NCI-H146 (cell line): Measurements from ENCODE around the gene GRIP1.
"Not testable (repeated sequence)": the region's sequence is repeated elsewhere in the genome, so short reads cannot be mapped to it uniquely, and the experiment has no call there.

Source experiments
- DNase-seq: peaks from one replicate; lab custom pipeline; 2025; lab: John Stamatoyannopoulos, UW

The GRIP1 gene

DNA sequence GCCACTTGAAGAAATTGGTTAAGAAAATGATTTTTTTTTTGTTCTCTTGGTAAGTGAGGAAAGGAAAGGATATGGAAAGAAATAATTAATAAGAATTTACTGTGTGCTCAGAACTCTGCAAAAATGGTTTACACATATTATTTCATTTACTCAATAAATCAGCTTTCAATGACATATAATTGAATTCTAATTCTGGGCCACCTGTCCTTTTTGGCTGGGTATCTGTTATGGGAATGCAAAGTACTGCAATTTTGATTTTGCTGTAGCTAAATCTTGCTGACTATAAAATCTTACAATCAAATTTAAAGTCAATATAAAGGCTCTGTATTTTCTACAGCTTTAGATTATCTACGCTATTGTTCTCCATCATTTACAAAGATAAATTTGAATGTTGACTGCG lies 147.1 kb downstream of the GRIP1 start:
- DNase-seq = no peak

DNA sequence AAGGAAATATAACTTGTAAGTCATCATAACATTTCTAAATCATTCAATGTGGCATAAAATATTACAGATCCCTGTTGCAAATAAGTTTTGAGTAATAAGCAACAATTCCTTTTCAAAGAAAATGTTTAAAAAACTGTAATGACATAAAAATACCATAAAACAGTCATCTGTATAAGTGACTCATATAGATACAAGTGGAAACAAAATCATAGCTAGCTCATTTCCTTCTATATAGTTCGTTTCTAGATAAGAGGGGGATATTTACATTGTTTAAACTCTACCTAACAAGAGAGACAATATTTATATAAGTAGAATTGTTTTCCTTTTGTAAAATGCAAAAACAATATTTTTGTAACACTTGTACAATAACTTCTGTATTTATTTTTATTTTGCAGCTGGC lies 148.9 kb downstream of the GRIP1 start:
- no peak for DNase-seq

DNA sequence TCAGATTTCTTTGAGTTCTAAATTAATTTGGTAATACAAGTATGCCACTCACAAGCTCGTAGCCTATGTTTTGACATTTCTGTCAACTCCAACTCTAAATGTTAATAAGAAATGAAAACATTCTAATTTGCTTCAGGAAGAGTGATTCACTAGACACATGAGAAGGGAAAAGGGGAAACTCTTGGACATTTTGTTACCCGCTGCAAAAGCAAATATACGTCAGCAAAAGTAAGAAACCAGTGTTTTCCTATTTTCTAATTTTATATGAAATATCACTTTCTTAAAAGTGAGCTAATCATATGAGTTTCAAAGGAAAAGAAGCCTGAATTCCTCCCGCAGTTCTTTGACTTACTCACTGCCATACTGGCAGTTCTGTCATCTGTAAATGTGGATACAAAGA lies 162.3 kb downstream of the GRIP1 start:
- no peak for DNase-seq

DNA sequence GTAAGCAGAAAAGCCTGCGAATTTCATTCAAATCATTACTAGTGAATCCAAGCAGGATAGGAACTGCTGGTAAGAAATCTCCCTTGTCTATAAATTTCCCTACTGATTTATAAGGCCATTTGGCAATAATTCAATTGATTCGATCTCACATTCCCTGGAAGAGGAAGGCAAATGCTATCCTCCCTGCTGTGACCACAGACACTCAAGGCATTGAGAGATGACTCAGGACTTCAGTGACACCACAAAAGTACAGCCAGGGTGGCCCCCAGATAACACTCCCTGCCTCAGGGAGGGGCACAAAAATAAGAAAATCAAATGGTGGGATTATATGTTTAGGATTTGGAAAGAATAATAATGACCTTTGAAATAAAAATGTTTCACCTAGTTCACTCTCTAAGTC lies 162.7 kb downstream of the GRIP1 start:
- no peak for DNase-seq

DNA sequence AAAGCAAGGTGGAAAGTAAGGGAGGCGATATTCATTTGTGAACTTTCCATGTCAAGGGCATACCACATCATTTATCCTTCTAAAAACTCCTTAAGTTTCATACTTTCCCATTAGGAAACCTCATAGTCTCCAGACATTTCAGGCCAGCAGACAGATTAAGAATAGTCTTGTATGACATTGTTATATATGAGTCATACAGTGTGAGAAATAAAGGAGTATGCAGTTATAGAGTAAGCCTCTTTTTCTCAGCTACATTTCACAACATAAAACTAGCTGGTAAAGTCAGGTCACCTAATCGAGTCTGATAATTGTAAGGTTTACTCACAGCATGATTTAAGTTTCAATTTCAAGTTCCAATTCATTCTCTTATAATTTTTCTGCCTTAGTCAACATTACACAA lies 164.3 kb downstream of the GRIP1 start:
- no peak for DNase-seq

DNA sequence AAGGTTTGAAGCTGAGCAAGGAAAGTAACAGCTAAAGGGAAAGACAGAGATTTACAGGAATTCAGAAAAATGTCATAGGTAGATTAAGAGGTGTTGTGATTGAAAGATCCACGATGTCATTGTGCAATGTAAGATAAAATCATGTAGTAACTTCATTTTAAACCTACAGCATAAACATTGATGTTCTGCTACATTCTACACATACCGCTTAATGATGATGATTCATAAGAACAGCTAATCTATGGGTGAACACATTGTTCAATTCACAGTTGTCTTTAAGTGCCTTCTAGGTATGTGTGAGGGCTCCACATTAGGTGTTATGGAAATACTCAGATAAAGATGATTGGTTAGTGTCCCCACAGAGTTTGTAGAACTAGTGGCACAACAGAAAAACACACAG lies 170.9 kb downstream of the GRIP1 start:
- no peak for DNase-seq

DNA sequence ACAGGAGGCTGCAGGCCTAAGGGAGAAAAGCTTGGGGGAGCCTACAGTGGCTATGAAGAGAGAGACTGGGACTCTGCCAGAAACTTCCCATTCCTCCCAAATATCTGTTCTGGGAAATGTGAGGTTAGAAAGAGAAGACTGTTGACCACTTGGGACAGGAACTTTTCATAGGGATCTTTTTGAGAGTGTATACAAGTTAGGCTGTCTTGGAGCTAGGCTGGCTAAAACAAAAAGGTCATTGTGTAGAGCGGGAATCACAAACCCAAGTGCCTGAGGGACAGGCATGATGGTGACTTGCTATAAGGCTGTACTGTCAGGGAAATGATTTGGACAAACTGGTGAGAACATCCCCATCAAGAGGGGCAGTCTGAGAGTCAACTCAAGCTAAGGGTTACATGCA lies 175.1 kb downstream of the GRIP1 start:
- DNase-seq = no peak

DNA sequence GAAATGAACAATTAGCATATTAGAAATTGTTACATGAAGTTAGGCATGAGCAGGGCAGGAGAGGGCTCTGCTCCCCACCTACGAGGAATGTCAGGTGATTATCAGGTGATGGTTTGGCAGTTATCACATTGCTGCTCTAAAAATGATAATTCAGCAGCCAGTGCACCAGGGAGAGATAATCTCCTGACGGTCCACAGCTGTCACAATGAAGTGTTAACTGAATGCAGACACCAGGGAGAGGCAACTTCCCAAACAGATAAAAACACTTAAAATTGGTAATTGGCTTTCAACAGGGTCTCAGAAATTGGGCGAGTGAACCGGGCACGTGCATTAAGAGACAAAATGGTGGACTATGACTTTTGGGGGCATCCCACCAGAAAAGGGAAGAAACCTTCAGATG lies 176.0 kb downstream of the GRIP1 start:
- DNase-seq = no peak

DNA sequence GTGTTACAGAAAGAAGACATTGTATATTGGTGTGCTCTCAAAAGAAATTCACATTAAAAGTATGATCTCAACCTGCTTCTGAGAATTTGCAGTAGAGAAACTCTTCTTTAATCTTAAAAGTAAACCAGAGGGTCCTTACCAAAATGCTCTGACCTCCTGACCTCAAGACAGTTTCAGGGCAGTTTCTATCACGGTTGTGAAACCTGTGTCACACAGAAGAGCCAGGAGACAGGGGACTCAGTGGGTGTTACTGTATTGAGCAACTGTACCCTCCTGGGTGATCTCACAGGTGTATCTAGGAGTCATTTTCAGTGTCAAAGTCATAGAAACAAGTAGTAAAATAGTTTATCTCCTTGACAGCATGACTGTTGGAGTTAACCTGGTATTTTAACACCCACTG lies 178.0 kb downstream of the GRIP1 start:
- no peak for DNase-seq

DNA sequence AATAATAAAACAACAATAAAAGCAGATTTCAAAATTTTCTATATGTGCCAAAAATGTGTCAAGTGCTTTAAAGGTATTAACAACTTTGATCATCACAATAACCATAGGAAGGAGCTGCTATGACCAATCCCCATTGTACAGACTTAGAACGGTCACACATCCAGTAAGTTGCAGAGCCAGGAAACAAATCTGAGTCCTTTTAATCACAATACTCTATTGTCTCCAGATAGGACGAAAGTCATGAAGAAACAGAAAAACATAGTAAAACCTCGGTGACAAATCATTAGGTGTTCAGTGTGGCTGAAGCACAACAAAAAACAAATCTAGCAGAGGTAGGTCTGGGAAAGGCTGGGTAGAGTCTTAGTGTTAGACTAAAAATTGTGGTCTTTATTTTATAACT lies 178.8 kb downstream of the GRIP1 start:
- DNase-seq = no peak

DNA sequence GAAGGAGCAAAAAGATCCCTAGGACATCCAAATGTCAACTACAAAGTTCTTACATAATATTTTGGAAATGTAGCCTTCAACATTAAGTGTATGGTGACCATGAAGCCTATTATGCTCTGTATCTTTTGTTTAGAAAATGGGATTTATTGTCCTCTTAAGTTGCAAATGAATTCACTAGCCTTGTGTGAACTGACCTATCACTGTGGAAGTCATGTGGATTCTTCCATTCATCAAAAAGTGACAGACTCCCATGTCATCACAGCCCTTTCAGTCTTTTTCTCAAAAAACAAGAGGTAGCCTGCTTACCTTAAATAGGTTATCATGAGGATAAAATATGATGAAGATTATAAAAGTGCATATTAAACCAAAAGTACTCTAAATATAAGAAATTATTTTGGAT lies 179.9 kb downstream of the GRIP1 start:
- DNase-seq = no peak

DNA sequence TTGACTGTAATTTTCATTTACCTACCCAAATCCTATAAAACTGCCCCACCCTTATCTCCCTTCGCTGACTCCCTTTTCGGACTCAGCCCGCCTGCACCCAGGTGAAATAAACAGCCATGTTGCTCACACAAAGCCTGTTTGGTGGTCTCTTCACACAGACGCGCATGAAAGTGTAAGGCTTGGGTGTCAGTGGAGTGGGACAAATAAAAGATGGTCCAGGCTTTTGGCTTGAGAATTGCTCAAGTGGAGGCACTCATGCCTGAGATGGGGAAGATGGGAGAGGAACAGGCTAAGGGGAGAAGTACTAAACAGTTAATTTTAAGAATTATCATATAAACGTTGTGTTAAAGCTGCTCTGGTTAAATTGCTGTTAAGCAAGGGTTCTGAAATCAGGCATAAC lies 180.8 kb downstream of the GRIP1 start:
- DNase-seq = not testable (repeated sequence)

DNA sequence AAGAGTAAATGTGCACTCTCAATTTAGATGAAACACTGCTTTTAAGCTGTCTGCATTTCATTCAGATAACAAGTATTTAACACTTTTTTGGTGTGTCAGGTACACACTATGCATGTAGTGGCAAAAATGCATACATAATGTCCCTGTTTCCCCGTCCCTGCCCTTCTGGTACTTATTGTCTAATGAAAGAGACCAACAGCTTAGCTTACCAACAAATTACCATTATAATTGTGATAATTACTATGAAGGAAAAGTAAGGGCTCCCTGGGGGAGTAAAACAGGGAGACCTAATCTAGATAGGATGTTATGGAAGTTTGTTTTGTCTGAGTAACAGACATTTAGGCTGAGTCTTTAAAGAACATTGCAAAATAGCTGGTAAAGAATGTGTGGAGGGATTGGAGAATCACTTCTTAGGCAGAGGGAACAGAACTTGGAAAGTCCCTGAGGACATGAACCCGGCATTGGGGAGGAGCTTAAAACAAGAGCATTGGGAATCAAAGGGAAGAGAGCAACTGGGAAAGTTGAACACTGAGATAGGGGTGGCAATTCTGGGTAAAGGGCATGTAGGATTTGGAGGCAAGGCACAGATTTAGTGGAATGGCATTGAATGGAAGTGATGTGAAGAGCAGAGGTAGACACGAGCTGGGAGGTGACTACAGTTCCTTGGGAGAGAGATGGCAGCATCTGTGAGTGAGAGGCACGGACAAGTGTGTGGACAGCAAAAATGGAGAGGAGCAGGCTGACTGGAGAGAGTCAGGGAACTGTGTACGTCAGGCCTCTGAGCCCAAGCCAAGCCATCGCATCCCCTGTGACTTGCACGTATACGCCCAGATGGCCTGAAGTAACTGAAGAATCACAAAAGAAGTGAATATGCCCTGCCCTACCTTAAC lies 181.6 kb downstream of the GRIP1 start:
- DNase-seq = no peak

DNA sequence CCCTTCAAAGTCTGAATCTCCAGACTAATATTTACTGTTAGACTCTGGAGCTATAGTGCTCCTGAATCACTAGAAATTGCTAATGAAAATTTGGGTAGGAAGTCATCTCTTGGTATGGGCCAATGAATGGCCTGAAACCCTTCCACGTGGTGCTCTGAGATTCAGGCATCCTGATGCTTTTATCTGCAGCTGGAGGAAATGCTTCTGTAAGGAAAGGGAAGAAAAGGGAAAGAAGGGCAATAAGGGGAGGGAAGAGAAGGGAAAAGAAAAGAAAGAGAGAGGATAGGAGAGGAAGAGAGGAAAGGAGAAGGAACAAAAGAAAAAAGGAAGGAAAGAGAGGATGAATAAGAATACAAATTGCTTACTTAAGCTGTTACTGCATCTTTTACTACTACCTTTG lies 182.3 kb downstream of the GRIP1 start:
- no peak for DNase-seq

DNA sequence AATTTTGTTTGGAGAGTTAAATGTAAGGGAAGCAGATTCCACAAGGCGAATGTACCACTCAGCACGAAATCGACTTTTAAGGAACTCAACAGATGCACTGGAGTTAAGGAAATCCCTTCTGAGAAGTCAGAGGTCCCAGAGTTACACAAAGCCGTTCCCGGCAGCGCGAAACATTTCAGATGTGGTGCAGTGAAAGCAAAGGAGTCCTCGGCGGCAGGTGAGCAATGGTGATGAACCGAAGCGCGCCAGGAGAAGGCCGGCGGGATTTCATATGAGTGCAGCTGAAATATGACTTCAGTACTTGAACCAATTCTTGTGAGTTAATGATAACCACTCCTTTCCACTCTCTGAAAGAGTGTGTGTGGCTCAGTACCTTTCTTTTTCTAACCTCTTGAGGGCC lies 183.2 kb downstream of the GRIP1 start:
- DNase-seq = no peak

DNA sequence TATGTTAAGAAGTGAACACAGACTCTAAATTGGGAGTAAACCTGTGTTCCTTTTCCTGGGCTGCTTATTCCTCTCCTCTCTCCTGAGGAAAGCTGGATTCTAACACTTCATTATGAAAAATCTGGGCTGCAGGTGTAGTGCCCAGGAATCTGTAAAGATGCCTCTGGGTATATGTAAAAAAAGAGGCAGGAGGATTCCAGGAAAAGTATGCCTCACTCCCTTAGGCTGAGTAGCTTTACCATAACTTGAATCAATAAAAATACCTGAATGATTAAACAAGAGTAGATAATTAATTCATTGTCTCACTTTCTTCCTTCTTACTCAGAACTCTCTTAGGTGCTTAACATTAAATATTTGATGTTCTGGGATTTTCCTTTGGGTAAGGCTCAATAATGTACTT lies 185.1 kb downstream of the GRIP1 start:
- no peak for DNase-seq

DNA sequence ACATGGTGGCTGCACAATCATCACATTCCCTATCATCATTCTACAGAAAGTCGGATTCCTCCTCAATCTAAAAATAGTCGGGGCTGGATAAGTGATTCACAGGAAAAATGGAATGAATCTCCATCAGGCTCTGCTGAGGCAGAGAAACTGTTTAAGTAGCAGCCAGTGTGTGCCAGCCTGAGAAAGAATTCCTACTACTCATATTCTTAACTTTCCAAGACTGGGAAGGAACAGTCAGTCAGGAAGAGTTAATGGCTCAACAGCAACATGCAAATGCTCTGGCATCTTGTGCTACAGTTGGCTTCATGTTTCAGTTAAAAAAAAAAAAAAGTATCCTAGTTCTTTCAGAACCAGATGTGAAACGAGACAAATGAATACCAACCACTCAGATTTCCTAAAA lies 187.0 kb downstream of the GRIP1 start:
- DNase-seq = no peak

DNA sequence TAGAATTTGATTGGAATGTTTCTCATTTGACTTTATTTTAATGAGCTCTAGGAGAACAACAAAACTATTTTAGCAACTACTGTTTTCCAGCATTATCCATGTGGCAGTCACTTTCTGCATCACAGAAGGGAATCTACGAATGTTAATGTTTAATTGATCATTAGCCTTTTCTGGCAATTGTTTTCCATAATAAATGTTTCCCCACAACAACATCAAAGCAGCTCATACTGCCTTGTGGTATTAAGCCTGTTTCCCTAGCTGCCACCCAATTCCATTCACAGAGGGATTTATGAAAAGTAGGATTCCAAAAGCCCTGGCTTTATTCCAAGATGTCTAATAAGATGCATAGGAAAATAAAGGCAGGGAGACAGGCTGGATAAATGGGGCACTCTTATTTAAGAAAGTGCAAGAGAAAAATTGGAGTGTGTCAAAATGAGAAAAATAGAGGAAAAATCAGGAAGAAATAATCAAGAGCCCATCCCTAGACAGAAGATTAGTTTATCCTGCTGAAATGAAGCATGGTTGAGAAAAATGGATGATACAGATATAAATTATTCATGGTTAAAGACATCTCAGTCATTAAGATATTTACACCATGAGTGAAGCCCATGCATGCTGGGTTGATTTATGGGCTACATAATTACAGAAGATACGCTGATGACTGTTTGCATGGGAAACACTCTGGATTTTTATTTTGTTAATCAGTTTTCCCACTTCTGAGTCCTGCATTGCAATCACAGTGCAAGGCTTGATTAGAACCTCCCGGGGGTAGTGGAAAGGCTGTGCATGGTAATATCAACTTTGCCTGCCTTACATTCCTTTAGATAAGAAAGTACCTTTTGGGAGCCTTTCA lies 196.3 kb downstream of the GRIP1 start:
- no peak for DNase-seq

DNA sequence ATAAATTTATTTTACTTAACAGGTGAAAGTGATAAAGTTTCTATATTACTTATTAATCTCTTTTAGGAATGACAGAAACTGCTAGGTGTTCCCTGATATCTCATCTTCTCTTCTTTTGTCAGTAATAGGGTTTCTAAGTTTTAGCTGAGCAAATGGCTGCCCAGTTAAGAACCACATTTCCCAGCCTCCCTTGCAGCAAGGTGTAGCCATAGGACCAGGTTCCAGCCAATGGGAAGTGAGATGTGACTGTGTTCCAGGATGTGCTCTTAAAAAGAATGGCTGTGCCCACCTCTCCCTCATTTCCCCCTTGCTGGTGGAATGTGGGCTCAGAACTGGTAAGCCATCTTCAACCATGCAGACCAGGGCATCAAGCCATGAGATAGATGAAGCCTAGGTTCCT lies 210.9 kb downstream of the GRIP1 start:
- DNase-seq = no peak

DNA sequence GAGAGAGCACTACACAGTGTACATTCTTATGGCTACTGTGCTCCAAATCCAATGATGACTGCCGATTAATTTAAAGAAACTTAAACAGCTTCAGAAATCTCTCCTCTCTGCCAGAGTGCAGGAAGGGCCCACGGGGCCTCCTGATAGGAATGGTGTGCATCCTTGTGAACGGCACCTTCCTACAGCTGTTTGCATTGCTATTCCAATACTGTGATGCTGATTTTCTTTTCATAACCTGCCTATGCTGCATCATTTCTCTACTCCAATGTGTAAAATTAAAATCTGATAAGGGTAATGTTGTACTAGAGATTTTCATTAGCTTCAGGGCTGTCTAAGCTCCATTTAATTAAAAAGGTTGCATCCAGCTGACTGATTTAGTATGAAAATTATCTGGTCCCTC lies 217.5 kb downstream of the GRIP1 start:
- DNase-seq = no peak

DNA sequence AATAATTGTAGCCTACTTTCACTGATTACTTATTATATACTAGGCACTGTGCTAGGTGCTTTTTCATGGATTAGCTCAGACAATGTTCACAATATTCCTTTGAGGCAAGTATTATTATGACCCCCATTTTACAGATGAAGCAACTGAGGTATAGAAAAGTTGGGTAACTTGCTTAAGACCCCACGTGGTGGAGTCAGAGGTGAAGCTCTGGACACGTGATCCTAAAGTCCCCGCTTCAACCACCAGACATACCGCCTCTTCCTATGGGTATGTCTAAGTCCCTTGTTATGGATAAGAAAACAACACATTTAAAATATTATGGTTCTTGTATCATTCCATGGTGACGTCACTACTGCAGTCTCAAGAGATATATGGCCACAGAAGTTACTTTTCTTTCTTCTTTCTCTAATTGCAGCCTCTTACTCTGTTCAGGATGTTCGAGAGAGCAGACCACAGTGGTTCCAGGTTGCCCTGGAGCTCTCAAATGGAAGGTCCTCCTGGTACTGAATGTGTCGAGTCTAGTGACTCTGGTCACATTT lies 218.9 kb downstream of the GRIP1 start:
- DNase-seq = no peak

DNA sequence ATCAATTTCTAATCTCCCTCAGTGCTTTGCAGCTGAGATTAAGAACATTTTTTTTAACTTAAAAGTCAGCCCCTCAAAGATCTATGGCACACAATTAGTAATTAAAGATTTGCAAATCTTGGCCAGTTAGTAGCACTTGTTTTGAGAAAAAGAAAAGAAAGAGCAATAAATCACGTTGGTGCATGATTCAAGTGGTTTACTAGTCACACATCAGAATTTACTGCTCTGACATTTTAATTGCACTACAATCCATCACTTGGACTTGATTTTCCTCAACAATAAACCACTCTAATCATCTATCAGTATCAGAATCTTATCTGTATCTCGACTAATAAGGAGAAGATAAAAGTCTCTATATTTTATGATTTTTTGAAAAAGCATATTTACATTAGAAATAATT lies 222.3 kb downstream of the GRIP1 start:
- no peak for DNase-seq

DNA sequence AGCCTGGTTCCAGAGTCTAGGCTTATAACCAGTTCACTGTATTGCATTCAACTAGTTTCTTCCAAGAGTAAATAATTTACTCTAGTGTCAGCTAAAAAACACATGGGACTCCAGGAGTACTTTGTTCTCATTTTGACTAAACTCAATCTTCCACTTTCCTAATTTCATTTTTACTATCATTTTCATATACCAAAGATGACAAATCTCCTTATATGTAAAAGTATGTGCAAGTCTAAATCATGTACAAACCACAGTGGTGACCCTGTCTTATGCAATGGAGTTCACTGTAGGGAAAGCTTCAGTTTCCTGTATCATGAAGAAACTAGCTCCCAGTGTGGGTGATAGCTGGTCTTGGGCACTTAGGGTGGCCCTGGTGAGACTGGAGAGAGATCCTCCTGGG lies 225.0 kb downstream of the GRIP1 start:
- no peak for DNase-seq
